SU-DHL-6 (cell line): ENCODE data around the gene PLEKHA7.

Experiments used
- EZH2phosphoT487 ChIP-seq: fragments of 200-600 bp; sonication (generic), shearing (Covaris generic); conservative IDR thresholded peaks from 2 replicates; pipeline ENCODE4 v1.6.1; 2018; ENCODE audit warnings: mild to moderate bottlenecking, antibody characterized with exemption, low read length, moderate library complexity, mixed read lengths
- TF ChIP-seq, protein P1 (sequence below): fragments of 200-600 bp; sonication (generic); IDR thresholded peaks from one replicate; pipeline ENCODE4 v1.5.1; 2017; ENCODE audit warnings: antibody characterized with exemption, mild to moderate bottlenecking, low read length, moderate library complexity; ENCODE audit not compliant: insufficient read depth, poor library complexity, severe bottlenecking

DNA sequence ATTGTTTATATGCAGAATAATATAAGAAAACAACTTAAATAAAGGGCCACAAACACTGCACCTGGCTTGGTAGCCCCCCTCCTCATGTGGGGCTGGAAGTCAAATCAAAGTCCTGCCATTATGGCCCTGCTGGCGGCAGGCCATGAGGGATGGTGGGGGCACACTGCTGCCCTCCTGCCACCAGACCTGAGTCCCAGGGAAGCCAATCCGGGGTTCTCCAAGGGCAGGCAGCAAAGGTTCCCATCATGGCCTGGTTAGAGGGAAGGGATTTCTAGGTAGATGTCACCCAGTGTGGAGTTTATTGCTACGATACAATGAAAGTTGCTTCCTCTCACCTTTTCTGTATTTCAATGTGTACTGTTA, 236.6 kb downstream of the PLEKHA7 start:
- TF ChIP-seq, protein P1, sequence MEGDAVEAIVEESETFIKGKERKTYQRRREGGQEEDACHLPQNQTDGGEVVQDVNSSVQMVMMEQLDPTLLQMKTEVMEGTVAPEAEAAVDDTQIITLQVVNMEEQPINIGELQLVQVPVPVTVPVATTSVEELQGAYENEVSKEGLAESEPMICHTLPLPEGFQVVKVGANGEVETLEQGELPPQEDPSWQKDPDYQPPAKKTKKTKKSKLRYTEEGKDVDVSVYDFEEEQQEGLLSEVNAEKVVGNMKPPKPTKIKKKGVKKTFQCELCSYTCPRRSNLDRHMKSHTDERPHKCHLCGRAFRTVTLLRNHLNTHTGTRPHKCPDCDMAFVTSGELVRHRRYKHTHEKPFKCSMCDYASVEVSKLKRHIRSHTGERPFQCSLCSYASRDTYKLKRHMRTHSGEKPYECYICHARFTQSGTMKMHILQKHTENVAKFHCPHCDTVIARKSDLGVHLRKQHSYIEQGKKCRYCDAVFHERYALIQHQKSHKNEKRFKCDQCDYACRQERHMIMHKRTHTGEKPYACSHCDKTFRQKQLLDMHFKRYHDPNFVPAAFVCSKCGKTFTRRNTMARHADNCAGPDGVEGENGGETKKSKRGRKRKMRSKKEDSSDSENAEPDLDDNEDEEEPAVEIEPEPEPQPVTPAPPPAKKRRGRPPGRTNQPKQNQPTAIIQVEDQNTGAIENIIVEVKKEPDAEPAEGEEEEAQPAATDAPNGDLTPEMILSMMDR, result no peak
- TF ChIP-seq EZH2phosphoT487, result no peak
